Heart left ventricle (tissue), 16 donors: ENCODE measurements around the gene ATP1A2. TPM values are rescaled to one million over a fixed set of nuclear protein-coding genes. Genes with fewer than 3 reads are reported as not detected.

Experiments
- ATAC-seq, 4 donors: fragments of 200-7000 bp; cut with Tn5 transposase; one replicate each; pipeline ENCODE4 v1.9.1; 2020 to 2022; ENCODE audit warnings: moderate library complexity in 4 of 4, mild to moderate bottlenecking in 3 of 4, moderate number of reproducible peaks in 1 of 4
- DNase-seq, 5 donors: peaks; one replicate each; pipeline ENCODE4 v3.0.0-alpha.2; 2020
- H3K27ac ChIP-seq, 12 donors: fragments of 200-600 bp; sonication (generic) in 4 of 12; one replicate each; pipeline versions ENCODE4 v1.5.0 to v1.8.0; 2016 to 2022; ENCODE audit warnings: mild to moderate bottlenecking in 2 of 12
- H3K27me3 ChIP-seq, 9 donors: fragments of 200-600 bp; sonication (generic) in 2 of 9; one replicate each; pipeline versions ENCODE4 v1.5.1 to v1.8.0; 2016 to 2022; ENCODE audit warnings: mild to moderate bottlenecking in 3 of 9
- H3K36me3 ChIP-seq, 9 donors: fragments of 200-600 bp; sonication (generic) in 2 of 9; one replicate each; pipeline versions ENCODE4 v1.5.0 to v1.8.0; 2018 to 2022; ENCODE audit warnings: mild to moderate bottlenecking in 2 of 9
- H3K4me1 ChIP-seq, 12 donors: fragments of 200-600 bp; sonication (generic) in 4 of 12; one replicate each; pipeline versions ENCODE4 v1.5.0 to v1.8.0; 2016 to 2022; ENCODE audit warnings: mild to moderate bottlenecking in 3 of 12
- H3K4me3 ChIP-seq, 12 donors: fragments of 200-600 bp; sonication (generic) in 4 of 12; one replicate each; pipeline versions ENCODE4 v1.5.0 to v1.8.0; 2017 to 2022; ENCODE audit warnings: mild to moderate bottlenecking in 9 of 12, moderate library complexity in 4 of 12
- H3K9me3 ChIP-seq, 12 donors: fragments of 200-600 bp; sonication (generic) in 4 of 12; one replicate each; pipeline versions ENCODE4 v1.5.0 to v1.8.0; 2016 to 2022; ENCODE audit warnings: mild to moderate bottlenecking in 1 of 12
- POLR2A ChIP-seq, 2 donors: fragments of 450-650 bp; IDR thresholded peaks; one replicate each; pipeline ENCODE4 v1.6.1; 2017; ENCODE audit warnings: antibody characterized with exemption in 2 of 2, mild to moderate bottlenecking in 2 of 2, moderate library complexity in 2 of 2
- WGBS, 4 donors: extraction: QIAGEN DNeasy Blood & Tissue Kit in 2 of 4; methylation state at CpG; one replicate each; pipeline versions ENCODE4 v1.1.5 to v1.1.7; 2013 to 2018; 5-methylcytosine and 5-hydroxymethylcytosine counted together
- intact Hi-C, 10 donors: fragments of 100-400 bp; cut with DNase I; formaldehyde crosslinking; loops; one replicate each; pipeline versions ENCODE4 v1.11.1 to v1.14.2; 2022
- polyA plus RNA-seq, 2 donors: library from polyadenylated mRNA; stranded (reverse); fragments of 200-250 nt; gene quantifications; one replicate each; pipeline ENCODE4 v1.2.3, GENCODE V29; 2013
- total RNA-seq, 9 donors: library from RNA; depleted of rRNA in 2 of 9; stranded (reverse); fragments of >200 nt in 2 of 9; fragmentation: NEBNext Ultra II Directional in 3 of 9; extraction: Animal tissue kit (Norgen Biotek cat#: 25700) in 3 of 9; gene quantifications; one replicate each; pipeline versions ENCODE4 v1.1.0 to v1.2.4, GENCODE V29; 2016 to 2023
- TF ChIP-seq, protein P1 (sequence below), 12 donors: fragments of 200-600 bp; sonication (generic) in 4 of 12; IDR thresholded peaks; one replicate each; pipeline versions ENCODE4 v1.5.0 to v1.8.0; 2018 to 2022; ENCODE audit warnings: antibody characterized with exemption in 12 of 12, mild to moderate bottlenecking in 5 of 12
- donor health status: ischemic (EF 13 %, LVEDD 7.1; RV severe dilation, severe dysfunction).
- donor health status: healthy with polysubstance abuse.
- donor health status: DM: no; HTN: yes; CAD: no.
- donor health status: DM: no; HTN: no; CAD: no.
- donor health status: ischemic (EF 25% LVEDD 6.9; RV normal size, moderate dysfunction).
- donor health status: ischemic (EF 25% LVEDD 5.7; RV mildly dilated, moderate dysfunction).
- donor health status: healthy.
- donor health status: DM: yes; HTN: yes; CAD: no.
- donor health status: ischemic (EF 35%, LVEDD 5.7; RV mildly dilated, moderate dysfunction).
- donor health status: nonischemic (EF 11% LVEDD 7.7; RV severe dilation, severe dysfunction).
- donor health status: DM: yes; HTN: yes; CAD: no.
- donor health status: PGD.
- donor health status: ischemic (EF 29% LVEDD 5.4; RV normal size, mild dysfunction).
- donor health status: nonischemic (EF 23%, LVEDD 6.1; RV moderate dilation, normal function).

Gene ATP1A2
- total and polyA plus RNA-seq, 11 donors: 29.5 to 393 (median 255) TPM

DNA sequence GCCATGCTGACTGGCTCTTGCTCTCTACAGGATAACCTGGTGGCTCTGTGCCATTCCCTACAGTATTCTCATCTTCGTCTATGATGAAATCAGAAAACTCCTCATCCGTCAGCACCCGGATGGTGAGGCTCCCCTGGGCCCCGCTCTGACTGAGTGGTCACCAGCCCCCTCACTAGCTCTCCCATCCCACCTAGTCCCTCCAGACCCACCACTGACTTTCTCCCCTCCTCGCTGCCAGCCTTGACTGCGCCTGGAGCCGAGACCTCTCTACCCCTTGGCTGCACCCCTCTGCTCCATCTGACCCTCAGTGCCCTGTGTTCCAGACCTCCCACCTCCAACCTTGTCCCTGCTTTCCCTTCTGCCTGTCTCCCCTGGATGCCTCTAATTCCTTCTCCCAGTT, 70.7 kb downstream of the ATP1A2 start:
- Histone ChIP-seq H3K27me3 (no peaks in the 10 kb centered on the region), H3K4me1 (peaks cover 0 to 21% (median 14%) of the 10 kb centered on the region in 12 donors), H3K36me3 (no peaks in the 10 kb centered on the region), H3K27ac (no peak overlapping the region), H3K4me3 (no peak overlapping the region), H3K9me3 (no peaks in the 10 kb centered on the region)
- WGBS, 4 donors: 87 to 93% (median 89%) methylated on average over 7 of the region's 7 CpGs
- DNase-seq: no peak
- intact Hi-C loops: loop anchor here in 1 of 10 donors (5.0 kb wide), 1 partner anchor 79 kb away; no protein-coding TSS in a partner anchor
- no peak for TF ChIP-seq POLR2A (IDR thresholded peaks at IDR 0.05)
- TF ChIP-seq, protein P1, sequence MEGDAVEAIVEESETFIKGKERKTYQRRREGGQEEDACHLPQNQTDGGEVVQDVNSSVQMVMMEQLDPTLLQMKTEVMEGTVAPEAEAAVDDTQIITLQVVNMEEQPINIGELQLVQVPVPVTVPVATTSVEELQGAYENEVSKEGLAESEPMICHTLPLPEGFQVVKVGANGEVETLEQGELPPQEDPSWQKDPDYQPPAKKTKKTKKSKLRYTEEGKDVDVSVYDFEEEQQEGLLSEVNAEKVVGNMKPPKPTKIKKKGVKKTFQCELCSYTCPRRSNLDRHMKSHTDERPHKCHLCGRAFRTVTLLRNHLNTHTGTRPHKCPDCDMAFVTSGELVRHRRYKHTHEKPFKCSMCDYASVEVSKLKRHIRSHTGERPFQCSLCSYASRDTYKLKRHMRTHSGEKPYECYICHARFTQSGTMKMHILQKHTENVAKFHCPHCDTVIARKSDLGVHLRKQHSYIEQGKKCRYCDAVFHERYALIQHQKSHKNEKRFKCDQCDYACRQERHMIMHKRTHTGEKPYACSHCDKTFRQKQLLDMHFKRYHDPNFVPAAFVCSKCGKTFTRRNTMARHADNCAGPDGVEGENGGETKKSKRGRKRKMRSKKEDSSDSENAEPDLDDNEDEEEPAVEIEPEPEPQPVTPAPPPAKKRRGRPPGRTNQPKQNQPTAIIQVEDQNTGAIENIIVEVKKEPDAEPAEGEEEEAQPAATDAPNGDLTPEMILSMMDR (IDR thresholded peaks at IDR 0.05): no peak
- ATAC-seq: no peak

DNA sequence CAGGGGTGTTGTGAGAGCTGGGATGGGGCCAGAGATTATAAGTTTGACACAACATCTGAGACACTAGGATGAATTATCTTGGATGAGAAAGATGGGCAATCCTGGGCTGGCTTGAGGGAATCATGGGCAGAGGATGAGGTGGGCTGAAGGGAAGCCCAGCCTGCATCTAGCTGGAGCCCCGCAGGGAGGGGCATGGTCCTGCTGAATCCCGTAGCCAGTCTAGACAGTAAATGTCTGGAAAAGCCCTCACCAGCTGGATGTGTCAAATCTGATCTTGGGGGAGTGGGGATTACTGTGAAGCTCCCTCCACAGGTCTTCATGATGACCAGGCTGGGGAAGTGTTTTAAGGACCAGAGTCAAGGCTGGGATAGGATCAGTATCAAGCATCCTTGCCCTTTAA, 71.2 kb downstream of the ATP1A2 start:
- Histone ChIP-seq H3K9me3 (no peaks in the 10 kb centered on the region), H3K4me3 (no peak overlapping the region), H3K4me1 (peaks cover 0 to 26% (median 14%) of the 10 kb centered on the region in 12 donors), H3K27ac (no peak overlapping the region), H3K27me3 (no peaks in the 10 kb centered on the region), H3K36me3 (no peaks in the 10 kb centered on the region)
- DNase-seq: no peak
- ATAC-seq: no peak
- 54 to 69% (median 67%) methylated on average over 2 of the region's 2 CpGs for WGBS, 4 donors
- TF ChIP-seq, protein P1 (IDR thresholded peaks at IDR 0.05): no peak
- intact Hi-C loops: loop anchor here in 1 of 10 donors (5.0 kb wide), 1 partner anchor 79 kb away; no protein-coding TSS in a partner anchor

DNA sequence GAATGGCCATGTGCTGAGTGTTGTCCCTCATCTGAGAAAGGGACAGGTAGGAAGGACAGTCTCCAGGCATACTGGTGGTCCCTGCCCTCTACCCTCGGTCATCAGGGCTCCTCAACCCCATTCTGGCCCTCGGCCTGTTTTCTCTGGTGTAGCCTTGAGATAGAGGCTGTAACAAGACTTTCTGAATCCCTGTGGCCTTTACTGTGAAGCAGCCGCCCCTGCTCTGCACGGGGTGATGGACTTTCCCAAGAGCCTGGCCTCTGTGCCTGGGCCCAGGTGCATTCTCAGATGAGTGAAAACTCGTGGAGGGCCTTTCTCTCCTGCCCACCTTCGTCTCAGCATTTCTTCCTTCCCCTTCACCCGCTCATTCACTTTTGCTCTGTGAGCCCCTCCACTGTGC, 71.8 kb downstream of the ATP1A2 start:
- H3K36me3 ChIP-seq: no peaks in the 10 kb centered on the region
- H3K4me1 ChIP-seq: peaks cover 0 to 30% (median 14%) of the 10 kb centered on the region in 12 donors
- no peaks in the 10 kb centered on the region for H3K27me3 ChIP-seq
- no peaks in the 10 kb centered on the region for H3K9me3 ChIP-seq
- 84 to 92% (median 87%) methylated on average over 5 to 7 of the region's 7 CpGs for WGBS, 4 donors
- H3K4me3 ChIP-seq: no peak overlapping the region
- DNase-seq (no peak), ATAC-seq (no peak)
- H3K27ac ChIP-seq: no peak overlapping the region
- TF ChIP-seq, protein P1 (IDR thresholded peaks at IDR 0.05): no peak
- TF ChIP-seq POLR2A (IDR thresholded peaks at IDR 0.05): no peak
- intact Hi-C loops: loop anchor here in 1 of 10 donors (5.0 kb wide), 1 partner anchor 80 kb away; no protein-coding TSS in a partner anchor

DNA sequence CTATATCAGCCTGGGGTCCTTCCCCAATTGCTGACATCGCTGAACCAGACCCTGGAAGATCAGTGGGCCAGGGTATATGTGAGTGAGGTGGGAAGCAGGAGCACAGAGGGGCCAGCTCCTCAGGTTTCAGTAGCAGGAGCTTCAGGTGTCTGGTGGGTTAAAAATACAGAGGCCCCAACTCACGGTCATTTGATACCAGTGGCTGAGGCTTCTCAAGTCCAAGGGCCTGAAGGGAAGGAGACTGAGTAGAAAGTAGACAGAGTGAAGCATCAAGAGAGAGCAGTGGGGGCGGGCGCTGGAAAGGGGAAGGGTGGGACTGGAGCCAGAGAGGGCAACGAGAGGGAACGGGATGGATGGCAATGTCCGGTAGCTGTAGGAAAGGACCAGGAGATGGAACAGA, 72.8 kb downstream of the ATP1A2 start:
- Histone ChIP-seq H3K27me3 (no peaks in the 10 kb centered on the region), H3K4me1 (peaks cover 0 to 39% (median 20%) of the 10 kb centered on the region in 12 donors), H3K4me3 (no peak overlapping the region), H3K9me3 (no peaks in the 10 kb centered on the region), H3K27ac (no peak overlapping the region), H3K36me3 (no peaks in the 10 kb centered on the region)
- WGBS, 4 donors: 90 to 92% (median 92%) methylated on average over 7 of the region's 7 CpGs
- no peak for ATAC-seq
- TF ChIP-seq, protein P1 (IDR thresholded peaks at IDR 0.05): no peak
- no peak for TF ChIP-seq POLR2A (IDR thresholded peaks at IDR 0.05)
- intact Hi-C loops: loop anchor here in 1 of 10 donors (5.0 kb wide), 1 partner anchor 81 kb away; no protein-coding TSS in a partner anchor
- no peak for DNase-seq
